K562 (cell line): Measurements from ENCODE around the gene JAG2. TPM values are rescaled to one million over a fixed set of nuclear protein-coding genes. Genes with fewer than 3 reads are reported as not detected.

Experiments used
- ATAC-seq: fragments of 200-7000 bp; cut with Tn5 transposase; 3 replicates; pipeline ENCODE4 v1.9.1; 2020; ENCODE audit warnings: moderate library complexity
- BruUV-seq: library from RNA; stranded (reverse); fragments of 400-500 nt; replicated peaks from 2 replicates; lab custom pipeline; 2021; lab: Mats Ljungman, UMichigan
- CTCF ChIA-PET: fragments of 300-600 bp; formaldehyde crosslinking; extraction: SDS; loops from one replicate; lab custom pipeline; 2021; ENCODE audit warnings: low intra/inter-chr PET ratio; lab: Yijun Ruan, JAX
- POLR2A ChIA-PET: fragments of 300-600, 350-650 bp; sonication (Branson Sonifier 250); formaldehyde crosslinking; extraction: SDS; loops from one replicate; lab custom pipeline; 2021; ENCODE audit warnings: antibody characterized with exemption, inconsistent platforms; lab: Yijun Ruan, JAX
- DNase-seq, 4 experiments: peaks; one replicate each; pipeline versions ENCODE4 v3.0.0 to v3.0.0-alpha.2; 2011 to 2018; ENCODE audit warnings: low spot score in 3 of 4, mixed read lengths in 3 of 4; ENCODE audit errors: extremely low read depth in 1 of 4
- FAIRE-seq: peaks from 2 replicates; lab custom pipeline; 2011; peaks lifted over from hg19 to GRCh38; lab: Jason Lieb, UNC
- H2AFZ ChIP-seq: 2 replicates; pipeline ENCODE4 v1.6.0; 2011; ENCODE audit warnings: low read depth, low read length, control low read depth, inconsistent platforms
- H3K27ac ChIP-seq: fragments of 200-600 bp; 3 replicates; pipeline ENCODE4 v1.8.0; 2011; ENCODE audit warnings: low read depth, mild to moderate bottlenecking, control low read depth, inconsistent platforms, low read length, moderate library complexity, mixed read lengths; ENCODE audit errors: extremely low read depth
- H3K27me3 ChIP-seq, 2 experiments: fragments of 300-600 bp in 1 of 2; 2 replicates in 1 of 2; 3 replicates in 1 of 2; pipeline versions ENCODE4 v1.6.0 to v1.8.0; 2011; ENCODE audit warnings: inconsistent platforms in 2 of 2, low read length in 2 of 2, mild to moderate bottlenecking in 1 of 2, mixed read lengths in 1 of 2, moderate library complexity in 1 of 2; ENCODE audit not compliant: control insufficient read depth in 2 of 2, insufficient read depth in 2 of 2
- H3K36me3 ChIP-seq: fragments of 300-600 bp; 3 replicates; pipeline ENCODE4 v1.8.0; 2011; ENCODE audit warnings: mild to moderate bottlenecking, low read length, inconsistent platforms; ENCODE audit not compliant: control insufficient read depth, insufficient read depth
- H3K4me1 ChIP-seq, 2 experiments: fragments of 200-600 bp in 1 of 2; replicated peaks in 1 of 2; 2 replicates in 1 of 2; 3 replicates in 1 of 2; pipeline versions ENCODE4 v1.5.1 to v1.8.0; 2011; ENCODE audit warnings: inconsistent platforms in 2 of 2, low read length in 2 of 2, mild to moderate bottlenecking in 1 of 2, mixed read lengths in 1 of 2, moderate library complexity in 1 of 2; ENCODE audit not compliant: control insufficient read depth in 2 of 2, insufficient read depth in 2 of 2
- H3K4me2 ChIP-seq: 2 replicates; pipeline ENCODE4 v1.6.1; 2011; ENCODE audit warnings: low read length, control low read depth, inconsistent platforms, mixed read lengths; ENCODE audit not compliant: insufficient read depth
- H3K4me3 ChIP-seq: fragments of 200-600 bp; sonication (generic), shearing (Covaris generic); 2 replicates; pipeline ENCODE4 v1.5.1; 2016; ENCODE audit warnings: control low read depth, inconsistent platforms
- H3K79me2 ChIP-seq: fragments of 200-600 bp; 3 replicates; pipeline ENCODE4 v1.8.0; 2011; ENCODE audit warnings: low read length, inconsistent platforms; ENCODE audit not compliant: control insufficient read depth, insufficient read depth
- H3K9ac ChIP-seq, 2 experiments: 2 replicates each; pipeline versions ENCODE4 v1.6.0 to v1.6.1; 2011; ENCODE audit warnings: low read depth in 2 of 2, low read length in 2 of 2, control low read depth in 1 of 2, inconsistent platforms in 1 of 2, mild to moderate bottlenecking in 1 of 2, mixed read lengths in 1 of 2; ENCODE audit not compliant: insufficient read depth in 1 of 2
- H3K9me1 ChIP-seq: one replicate; pipeline ENCODE4 v1.6.0; 2011; ENCODE audit warnings: inconsistent platforms, mild to moderate bottlenecking, low read length, moderate library complexity; ENCODE audit not compliant: control insufficient read depth, insufficient read depth
- H3K9me3 ChIP-seq: replicated peaks from 2 replicates; pipeline ENCODE4 v1.5.1; 2011; ENCODE audit warnings: low read depth, low read length, inconsistent platforms; ENCODE audit not compliant: control insufficient read depth, insufficient read depth
- H4K20me1 ChIP-seq: replicated peaks from 2 replicates; pipeline ENCODE4 v1.6.1; 2011; ENCODE audit warnings: low read length, inconsistent platforms, mixed read lengths; ENCODE audit not compliant: control insufficient read depth, insufficient read depth
- DIDO1 ChIP-seq: fragments of 450-650 bp; IDR thresholded peaks from 2 replicates; pipeline ENCODE4 v1.6.1; 2016; ENCODE audit warnings: low read depth, missing biosample characterization, missing genetic modification characterization
- HDAC3 ChIP-seq: fragments of 450-650 bp; IDR thresholded peaks from 2 replicates; pipeline ENCODE4 v1.6.1; 2018; ENCODE audit warnings: borderline replicate concordance, mild to moderate bottlenecking, moderate library complexity; ENCODE audit not compliant: partially characterized antibody
- KLF10 ChIP-seq: fragments of 250-450 bp; sonication (Bioruptor Pico); IDR thresholded peaks from 2 replicates; pipeline ENCODE4 v1.6.1; 2021; ENCODE audit warnings: matching md5 sums
- MTA2 ChIP-seq: fragments of 450-650 bp; IDR thresholded peaks from 2 replicates; pipeline ENCODE4 v1.6.1; 2016; ENCODE audit warnings: low read depth
- PHF21A ChIP-seq: fragments of 450-650 bp; IDR thresholded peaks from 2 replicates; pipeline ENCODE4 v1.6.1; 2017; ENCODE audit warnings: low read depth, borderline replicate concordance
- POLR3G ChIP-seq: IDR thresholded peaks from 2 replicates; pipeline ENCODE4 v1.6.1; 2011; ENCODE audit not compliant: insufficient read length, insufficient replicate concordance; ENCODE audit errors: extremely low read depth
- PURB ChIP-seq: sonication (generic); formaldehyde crosslinking; IDR thresholded peaks from 2 replicates; pipeline ENCODE4 v1.9.0; 2021; ENCODE audit warnings: low read depth, mild to moderate bottlenecking, missing genetic modification reagents
- RBM22 ChIP-seq: fragments of 200-400 bp; formaldehyde crosslinking; IDR thresholded peaks from 2 replicates; pipeline ENCODE4 v1.6.1; 2018; ENCODE audit warnings: low read length, low read depth; ENCODE audit not compliant: poor library complexity, severe bottlenecking
- SP1 ChIP-seq: sonication (generic); formaldehyde crosslinking; IDR thresholded peaks from 2 replicates; pipeline ENCODE4 v1.8.1; 2022; ENCODE audit warnings: mild to moderate bottlenecking, missing genetic modification reagents
- TBP ChIP-seq: optimal IDR thresholded peaks from 2 replicates; pipeline ENCODE3; 2011; ENCODE audit warnings: low read depth, low read length, improper control_type of control experiment
- TCF7 ChIP-seq: sonication (generic); IDR thresholded peaks from 2 replicates; pipeline ENCODE4 v1.6.1; 2016; ENCODE audit warnings: antibody characterized with exemption, borderline replicate concordance
- THRAP3 ChIP-seq: fragments of 450-650 bp; IDR thresholded peaks from 2 replicates; pipeline ENCODE4 v1.6.1; 2016; ENCODE audit warnings: mild to moderate bottlenecking, inconsistent platforms, borderline replicate concordance
- XRCC5 ChIP-seq: fragments of 200-400 bp; formaldehyde crosslinking; IDR thresholded peaks from 2 replicates; pipeline ENCODE4 v1.6.1; 2017; ENCODE audit warnings: low read depth, mild to moderate bottlenecking, low read length
- ZC3H11A ChIP-seq: IDR thresholded peaks from 2 replicates; pipeline ENCODE4 v1.6.1; 2012; ENCODE audit warnings: low read depth, low read length, improper control_type of control experiment
- ZKSCAN1 ChIP-seq: fragments of 150-350 bp; IDR thresholded peaks from 2 replicates; pipeline ENCODE4 v1.6.1; 2016; ENCODE audit warnings: low read depth, low read length
- ZNF316 ChIP-seq: fragments of 450-650 bp; IDR thresholded peaks from 2 replicates; pipeline ENCODE4 v1.6.1; 2016
- ZNF41 ChIP-seq: fragments of 250-450 bp; sonication (Bioruptor Pico); conservative IDR thresholded peaks from 2 replicates; pipeline ENCODE4 v1.4.0; 2020; ENCODE audit warnings: mild to moderate bottlenecking
- ZNF57 ChIP-seq: fragments of 450-650 bp; formaldehyde crosslinking; IDR thresholded peaks from 2 replicates; pipeline ENCODE4 v1.4.0; 2020; ENCODE audit warnings: mild to moderate bottlenecking, moderate library complexity
- ZNF785 ChIP-seq: fragments of 250-450 bp; sonication (Bioruptor Pico); IDR thresholded peaks from 2 replicates; pipeline ENCODE4 v1.4.0; 2020; ENCODE audit warnings: mild to moderate bottlenecking
- WGBS: fragments of 100-300 bp; shearing (Covaris generic); methylation state at CpG from one replicate; pipeline ENCODE4 v1.1.6; 2016; ENCODE audit warnings: low coverage, mixed read lengths; ENCODE audit not compliant: insufficient coverage; ENCODE audit errors: missing lambda C conversion rate; 5-methylcytosine and 5-hydroxymethylcytosine counted together
- in situ Hi-C: fragments of 300-500 bp; cut with MboI; formaldehyde crosslinking; loops from 4 replicates; pipeline ENCODE4 v1.15.0; 2018; ENCODE audit warnings: inconsistent platforms, mixed read lengths
- intact Hi-C: fragments of 100-400 bp; cut with micrococcal nuclease; formaldehyde crosslinking; loops from 2 replicates; pipeline ENCODE4 v1.14.2; 2022
- polyA plus RNA-seq, 8 experiments: library from polyadenylated mRNA; depleted of rRNA in 4 of 8; stranded (reverse) in 5 of 8; unstranded in 3 of 8; fragments of >200 nt; fragmentation: Nextera tagmentation in 2 of 8; fragmentation: Illumina TruSeq in 1 of 8; extraction: Ambion mirVana in 2 of 8; extraction: Trizol in 1 of 8; gene quantifications; 2 replicates each; pipeline versions ENCODE4 v1.2.1 to v1.2.3, GENCODE V29; 2011 to 2014; ENCODE audit warnings: inconsistent platforms in 1 of 8, missing spikeins in 1 of 8
- total RNA-seq, 7 experiments: library from RNA; depleted of rRNA in 6 of 7; stranded (reverse); fragments of >200 nt in 6 of 7; fragmentation: Illumina TruSeq in 2 of 7; extraction: Trizol in 2 of 7; gene quantifications; 2 replicates each; pipeline versions ENCODE4 v1.2.1 to v1.2.3, GENCODE V29; 2011 to 2021; ENCODE audit warnings: low replicate concordance in 1 of 7
- TF ChIP-seq, protein P1 (sequence below): fragments of 450-650 bp; formaldehyde crosslinking; IDR thresholded peaks from 2 replicates; pipeline ENCODE4 v1.4.0; 2020; ENCODE audit warnings: mild to moderate bottlenecking, mixed read lengths

JAG2 gene
- total and polyA plus RNA-seq, 9 of the 15 experiments (the other 6 are each of a cell fraction or from before 2014, with no cell fraction given): 0.25 to 48.4 (median 8.6) TPM

DNA sequence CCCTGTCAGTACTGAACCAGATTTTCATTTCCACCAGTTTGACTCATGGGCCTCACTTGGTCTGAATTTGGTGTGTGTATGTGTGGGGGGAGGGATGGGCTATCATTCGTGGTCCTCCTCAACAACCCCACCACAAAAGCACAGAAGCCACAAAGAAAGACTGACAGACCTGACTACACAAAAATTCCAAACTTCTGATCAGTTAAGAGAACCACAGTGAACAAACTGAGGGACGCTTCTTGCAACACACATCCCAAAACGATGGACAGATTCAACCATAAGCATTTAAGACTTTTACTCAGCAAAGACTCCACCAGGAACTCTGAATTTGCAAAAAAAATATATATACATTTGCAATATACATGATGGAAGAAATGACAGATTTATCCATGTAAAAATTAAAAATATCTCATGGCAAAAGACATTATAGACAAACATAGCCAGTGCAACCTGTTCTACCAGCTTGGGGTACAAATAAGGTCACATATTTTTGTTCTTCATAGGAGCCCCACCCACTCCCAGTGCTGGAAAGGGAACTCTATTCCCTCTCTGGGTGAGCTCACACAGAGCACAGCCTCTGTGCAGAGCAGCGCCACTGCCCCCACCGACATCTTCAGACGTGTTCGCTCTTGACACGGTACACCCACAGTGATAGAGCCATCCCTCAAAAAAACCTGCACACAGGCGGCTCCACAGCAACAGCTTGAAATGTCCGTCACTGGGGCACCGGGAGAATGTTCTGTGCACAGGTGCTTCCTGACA lies 49.7 kb downstream of the JAG2 start:
- H2AFZ ChIP-seq: no peak overlapping the region
- no peaks in the 10 kb centered on the region for H3K9me3 ChIP-seq
- TF ChIP-seq HDAC3: no peak
- no peak for TF ChIP-seq RBM22
- TF ChIP-seq ZKSCAN1: no peak
- TF ChIP-seq THRAP3: no peak
- TF ChIP-seq ZC3H11A: no peak
- no peak for TF ChIP-seq DIDO1 (tag)
- no peak for TF ChIP-seq KLF10
- TF ChIP-seq ZNF316: no peak
- no peak for TF ChIP-seq XRCC5
- no peak for TF ChIP-seq ZNF57 (CRISPR knock-in tag)
- TF ChIP-seq ZNF41 (CRISPR knock-in tag): no peak
- no peak for TF ChIP-seq MTA2
- no peak for TF ChIP-seq TCF7
- TF ChIP-seq ZNF785 (CRISPR knock-in tag): no peak
- no peak for TF ChIP-seq PURB (CRISPR knock-in tag)
- no peak for TF ChIP-seq TBP
- no peak for TF ChIP-seq SP1 (CRISPR knock-in tag)
- TF ChIP-seq, protein P1, sequence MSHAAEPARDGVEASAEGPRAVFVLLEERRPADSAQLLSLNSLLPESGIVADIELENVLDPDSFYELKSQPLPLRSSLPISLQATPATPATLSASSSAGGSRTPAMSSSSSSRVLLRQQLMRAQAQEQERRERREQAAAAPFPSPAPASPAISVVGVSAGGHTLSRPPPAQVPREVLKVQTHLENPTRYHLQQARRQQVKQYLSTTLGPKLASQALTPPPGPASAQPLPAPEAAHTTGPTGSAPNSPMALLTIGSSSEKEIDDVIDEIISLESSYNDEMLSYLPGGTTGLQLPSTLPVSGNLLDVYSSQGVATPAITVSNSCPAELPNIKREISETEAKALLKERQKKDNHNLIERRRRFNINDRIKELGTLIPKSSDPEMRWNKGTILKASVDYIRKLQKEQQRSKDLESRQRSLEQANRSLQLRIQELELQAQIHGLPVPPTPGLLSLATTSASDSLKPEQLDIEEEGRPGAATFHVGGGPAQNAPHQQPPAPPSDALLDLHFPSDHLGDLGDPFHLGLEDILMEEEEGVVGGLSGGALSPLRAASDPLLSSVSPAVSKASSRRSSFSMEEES (CRISPR knock-in tag): no peak
- no peak for TF ChIP-seq POLR3G
- TF ChIP-seq PHF21A: no peak
- in situ Hi-C loops: no loop called here
- no peak for ATAC-seq
- no peaks in the 10 kb centered on the region for H3K9me1 ChIP-seq
- intact Hi-C loops: no loop called here
- FAIRE-seq: no peak
- H3K4me1 ChIP-seq: no peaks in the 10 kb centered on the region; a peak in 1 of 5 replicates
- H3K4me2 ChIP-seq: no peak overlapping the region
- no peak overlapping the region for H3K4me3 ChIP-seq
- H3K36me3 ChIP-seq: no peaks in the 10 kb centered on the region
- CTCF ChIA-PET: no interaction called here
- DNase-seq: no peak
- H3K27ac ChIP-seq: no peak overlapping the region
- POLR2A ChIA-PET: no interaction called here
- BruUV-seq: no TSS peak
- peaks cover 6 to 53% of the 10 kb centered on the region in 2 experiments; a peak in 4 of 5 replicates for H3K27me3 ChIP-seq
- 1% methylated on average over 11 of the region's 11 CpGs for WGBS
- no peaks in the 10 kb centered on the region for H4K20me1 ChIP-seq
- H3K9ac ChIP-seq: no peak overlapping the region
- no peaks in the 10 kb centered on the region for H3K79me2 ChIP-seq
